MM.1S (cell line): ENCODE data around the gene REG1A.

Source experiments
- CTCF ChIP-seq: fragments of 300-600 bp; sonication (generic); IDR thresholded peaks from 2 replicates; pipeline ENCODE4 v1.5.1; 2016; ENCODE audit warnings: antibody characterized with exemption, low read length, mixed read lengths
- EZH2phosphoT487 ChIP-seq: fragments of 300-600 bp; sonication (generic); IDR thresholded peaks from 2 replicates; pipeline ENCODE4 v1.6.1; 2018; ENCODE audit warnings: antibody characterized with exemption, low read length

GRCh38 chr2:79120194-79120713 lies at the start of gene REG1A:
- TF ChIP-seq CTCF (no peak), EZH2phosphoT487 (no peak)
